Peyer's patch (tissue), 4 donors: Measurements from ENCODE around the gene TRAPPC5.

Source experiments
- CTCF ChIP-seq, 6 experiments: fragments of 450-650 bp in 4 of 6; fragments of 200-600 bp in 2 of 6; sonication (generic) in 1 of 6; IDR thresholded peaks; one replicate each; pipeline ENCODE4 v1.5.1; 2017 to 2019; ENCODE audit warnings: antibody characterized with exemption in 6 of 6, mild to moderate bottlenecking in 3 of 6, moderate library complexity in 1 of 6
- POLR2A ChIP-seq, 2 donors: fragments of 450-650 bp; IDR thresholded peaks; one replicate each; pipeline ENCODE4 v1.5.1; 2017; ENCODE audit warnings: antibody characterized with exemption in 2 of 2, mild to moderate bottlenecking in 2 of 2, moderate library complexity in 2 of 2

- TF ChIP-seq CTCF (IDR thresholded peaks at IDR 0.05) = no peak
- TF ChIP-seq POLR2A (IDR thresholded peaks at IDR 0.05) = no peak
These were observed 37.6 kb upstream of the TRAPPC5 start for GRCh38 chr19:7643031-7643415.
